OCI-LY1 (cell line): Measurements from ENCODE around the gene CDC42BPB.

ENCODE experiments used
- CTCF ChIP-seq: fragments of 200-600 bp; sonication (generic), shearing (Covaris generic); IDR thresholded peaks from 2 replicates; pipeline ENCODE4 v1.5.1; 2017; ENCODE audit warnings: mild to moderate bottlenecking, antibody characterized with exemption, low read length, moderate library complexity, mixed read lengths
- EZH2 ChIP-seq: fragments of 200-600 bp; sonication (generic), shearing (Covaris generic); IDR thresholded peaks from 2 replicates; pipeline ENCODE4 v1.8.0; 2017; ENCODE audit warnings: borderline replicate concordance, mixed run types, mild to moderate bottlenecking, antibody characterized with exemption, low read length, moderate library complexity, mixed read lengths

- TF ChIP-seq CTCF (no peak), EZH2 (no peak)
These were observed 89.0 kb downstream of the CDC42BPB start for GRCh38 chr14:102968306-102968705.
